ENCODE measurements around the gene CRAT.

Gene CRAT

DNA sequence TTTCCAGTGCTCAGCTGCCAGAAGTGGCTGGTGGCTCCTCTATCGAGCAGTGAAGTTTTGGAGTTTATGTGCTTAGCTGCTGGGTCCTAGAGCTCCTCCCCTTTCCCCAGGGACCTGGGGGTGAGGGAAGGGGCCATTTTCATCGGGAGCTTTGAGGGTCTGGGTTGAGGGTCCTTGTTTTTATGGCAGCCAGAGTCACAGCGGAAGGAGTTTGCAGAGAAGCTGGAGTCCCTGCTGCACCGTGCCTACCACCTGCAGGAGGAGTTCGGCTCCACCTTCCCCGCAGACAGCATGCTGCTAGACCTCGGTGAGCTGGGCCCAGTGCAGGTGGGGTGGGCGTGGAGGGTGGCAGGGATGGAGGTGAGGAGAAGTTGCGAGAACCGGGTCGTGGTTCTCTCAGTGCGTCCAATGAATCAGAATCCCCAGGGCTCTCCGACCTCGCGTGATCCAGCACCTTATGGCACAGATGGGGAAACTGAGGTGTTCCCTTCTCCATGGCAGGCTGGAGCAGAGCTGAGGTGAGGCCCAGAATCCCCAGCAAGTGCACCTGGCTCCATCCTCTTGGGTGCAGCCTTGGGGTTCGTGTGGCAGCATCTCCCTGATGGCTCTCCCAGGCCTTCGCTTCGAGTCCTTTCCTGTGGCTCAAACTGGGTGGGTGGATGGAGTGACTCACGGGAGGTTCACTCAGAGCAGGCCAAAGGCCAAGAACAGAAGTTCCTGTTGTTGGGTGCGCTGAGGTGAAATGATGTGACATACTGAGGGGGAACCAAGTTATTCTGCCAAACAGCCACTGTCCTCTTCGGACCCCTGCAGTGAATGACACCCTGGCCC is 51.4 kb downstream of the CRAT start:
- Mint-ChIP-seq H3K4me1 (no peaks in the 10 kb centered on the region), H3K4me3 (no peak overlapping the region), H3K27ac (no peak overlapping the region), H3K9me3 (no peaks in the 10 kb centered on the region), H3K36me3 (ENCODE audit: low read depth) (peaks cover 5% of the 10 kb centered on the region), H3K27me3 (no peaks in the 10 kb centered on the region)
- no peak for DNase-seq
- ATAC-seq = no peak

DNA sequence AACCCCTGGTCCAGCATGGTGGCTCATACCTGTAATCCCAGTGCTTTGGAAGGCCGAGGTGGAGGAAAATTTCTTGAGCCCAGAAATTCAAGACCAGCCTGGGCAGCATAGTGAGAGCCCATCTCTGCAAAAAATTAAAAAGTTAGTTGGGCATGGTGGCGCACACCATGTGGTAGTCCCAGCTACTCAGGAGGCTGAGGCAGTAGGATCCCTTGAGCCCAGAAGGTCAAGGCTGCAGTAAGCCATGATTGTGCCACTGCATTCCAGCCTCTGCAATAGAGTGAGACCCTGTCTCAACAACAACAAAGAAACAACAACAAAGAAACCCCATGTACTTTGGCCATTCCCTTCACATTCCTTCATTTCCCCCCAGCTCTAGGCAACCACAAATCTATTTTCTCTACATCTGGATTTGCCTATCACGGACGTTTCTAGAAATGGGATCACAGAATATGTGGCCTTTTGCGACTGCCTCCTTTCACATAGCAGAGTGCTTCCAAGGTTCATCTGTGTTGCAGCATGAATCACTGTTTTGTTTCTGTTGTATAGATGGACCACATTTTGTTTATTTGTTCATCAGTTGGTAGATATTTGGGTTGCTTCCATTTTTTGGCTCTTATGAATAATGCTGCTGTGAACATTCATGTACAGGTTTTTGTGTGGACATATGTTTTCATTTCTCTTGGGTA is 56.3 kb downstream of the CRAT start:
- ATAC-seq = no peak
- H3K36me3 Mint-ChIP-seq (ENCODE audit: low read depth) = peaks cover 4% of the 10 kb centered on the region
- H3K27me3 Mint-ChIP-seq = no peaks in the 10 kb centered on the region

DNA sequence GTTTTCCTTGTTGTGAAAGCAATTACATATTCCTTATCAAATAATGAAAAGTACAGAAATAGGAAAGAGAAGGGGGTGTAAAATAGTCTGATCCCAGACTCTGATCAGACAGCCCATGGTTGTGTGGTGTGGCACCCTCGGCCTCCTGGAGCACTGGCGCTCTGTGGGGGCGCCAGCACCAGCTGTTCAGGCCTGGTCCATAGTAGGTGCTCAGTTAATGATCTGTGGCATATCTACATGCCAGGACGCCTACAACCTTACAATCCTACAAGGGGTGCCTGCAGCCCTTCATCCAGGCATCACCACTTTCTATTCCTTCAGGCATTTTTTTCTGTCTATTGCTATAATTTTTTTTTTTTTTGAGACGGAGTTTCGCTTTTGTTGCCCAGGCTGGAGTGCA is 57.6 kb downstream of the CRAT start:
- no peaks in the 10 kb centered on the region for H3K9me3 Mint-ChIP-seq
- ATAC-seq = no peak
- H3K36me3 Mint-ChIP-seq (ENCODE audit: low read depth) = peaks cover 4% of the 10 kb centered on the region
- no peaks in the 10 kb centered on the region for H3K27me3 Mint-ChIP-seq
- DNase-seq = no peak
- H3K4me3 Mint-ChIP-seq = no peak overlapping the region
- no peaks in the 10 kb centered on the region for H3K4me1 Mint-ChIP-seq
- H3K27ac Mint-ChIP-seq = no peak overlapping the region

More for the DNA sequence above, 56.3 kb downstream of the CRAT start:
- Mint-ChIP-seq H3K4me1 (no peaks in the 10 kb centered on the region), H3K9me3 (no peaks in the 10 kb centered on the region), H3K27ac (no peak overlapping the region), H3K4me3 (no peak overlapping the region)
- DNase-seq = no peak

DNA sequence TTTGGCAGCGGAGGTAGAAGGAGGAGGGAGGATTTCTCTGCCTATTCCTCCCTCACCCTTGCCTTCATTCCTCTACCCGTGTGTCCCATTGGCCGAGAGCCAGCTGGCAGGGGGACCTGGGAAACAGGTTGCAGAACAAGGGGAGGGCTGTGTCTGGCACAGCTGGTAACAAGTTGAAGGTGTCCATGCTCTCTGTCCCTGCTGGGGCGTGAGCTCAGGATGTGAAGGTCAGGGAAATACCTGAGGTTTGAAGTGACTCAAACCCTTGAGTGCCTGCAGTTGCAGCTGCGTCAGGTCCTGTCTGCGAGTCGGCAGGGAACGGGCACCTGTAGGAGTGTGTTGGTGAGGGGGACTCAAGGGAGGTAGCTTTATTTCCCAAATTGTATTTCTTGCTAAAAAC is 58.0 kb downstream of the CRAT start:
- ATAC-seq = no peak

More for the DNA sequence above, 58.0 kb downstream of the CRAT start:
- H3K36me3 Mint-ChIP-seq (ENCODE audit: low read depth) = peaks cover 6% of the 10 kb centered on the region
- no peak for DNase-seq
- no peak overlapping the region for H3K4me3 Mint-ChIP-seq
- no peak overlapping the region for H3K27ac Mint-ChIP-seq
- no peaks in the 10 kb centered on the region for H3K9me3 Mint-ChIP-seq
- no peaks in the 10 kb centered on the region for H3K27me3 Mint-ChIP-seq
- H3K4me1 Mint-ChIP-seq = no peaks in the 10 kb centered on the region
